K562 (cell line): Measurements from ENCODE around the gene NINL. TPM values are rescaled to one million over a fixed set of nuclear protein-coding genes. Genes with fewer than 3 reads are reported as not detected.

Experiments used
- ATAC-seq: fragments of 200-7000 bp; cut with Tn5 transposase; 3 replicates; pipeline ENCODE4 v1.9.1; 2020; ENCODE audit warnings: moderate library complexity
- BruUV-seq: library from RNA; stranded (reverse); fragments of 400-500 nt; replicated peaks from 2 replicates; lab custom pipeline; 2021; lab: Mats Ljungman, UMichigan
- CTCF ChIA-PET: fragments of 300-600 bp; formaldehyde crosslinking; extraction: SDS; loops from one replicate; lab custom pipeline; 2021; ENCODE audit warnings: low intra/inter-chr PET ratio; lab: Yijun Ruan, JAX
- POLR2A ChIA-PET: fragments of 300-600, 350-650 bp; sonication (Branson Sonifier 250); formaldehyde crosslinking; extraction: SDS; loops from one replicate; lab custom pipeline; 2021; ENCODE audit warnings: antibody characterized with exemption, inconsistent platforms; lab: Yijun Ruan, JAX
- DNase-seq, 4 experiments: peaks; one replicate each; pipeline versions ENCODE4 v3.0.0 to v3.0.0-alpha.2; 2011 to 2018; ENCODE audit warnings: low spot score in 3 of 4, mixed read lengths in 3 of 4; ENCODE audit errors: extremely low read depth in 1 of 4
- FAIRE-seq: peaks from 2 replicates; lab custom pipeline; 2011; peaks lifted over from hg19 to GRCh38; lab: Jason Lieb, UNC
- H2AFZ ChIP-seq: 2 replicates; pipeline ENCODE4 v1.6.0; 2011; ENCODE audit warnings: low read depth, low read length, control low read depth, inconsistent platforms
- H3K27ac ChIP-seq: fragments of 200-600 bp; 3 replicates; pipeline ENCODE4 v1.8.0; 2011; ENCODE audit warnings: low read depth, mild to moderate bottlenecking, control low read depth, inconsistent platforms, low read length, moderate library complexity, mixed read lengths; ENCODE audit errors: extremely low read depth
- H3K27me3 ChIP-seq, 2 experiments: fragments of 300-600 bp in 1 of 2; 2 replicates in 1 of 2; 3 replicates in 1 of 2; pipeline versions ENCODE4 v1.6.0 to v1.8.0; 2011; ENCODE audit warnings: inconsistent platforms in 2 of 2, low read length in 2 of 2, mild to moderate bottlenecking in 1 of 2, mixed read lengths in 1 of 2, moderate library complexity in 1 of 2; ENCODE audit not compliant: control insufficient read depth in 2 of 2, insufficient read depth in 2 of 2
- H3K36me3 ChIP-seq: fragments of 300-600 bp; 3 replicates; pipeline ENCODE4 v1.8.0; 2011; ENCODE audit warnings: mild to moderate bottlenecking, low read length, inconsistent platforms; ENCODE audit not compliant: control insufficient read depth, insufficient read depth
- H3K4me1 ChIP-seq, 2 experiments: fragments of 200-600 bp in 1 of 2; replicated peaks in 1 of 2; 2 replicates in 1 of 2; 3 replicates in 1 of 2; pipeline versions ENCODE4 v1.5.1 to v1.8.0; 2011; ENCODE audit warnings: inconsistent platforms in 2 of 2, low read length in 2 of 2, mild to moderate bottlenecking in 1 of 2, mixed read lengths in 1 of 2, moderate library complexity in 1 of 2; ENCODE audit not compliant: control insufficient read depth in 2 of 2, insufficient read depth in 2 of 2
- H3K4me2 ChIP-seq: 2 replicates; pipeline ENCODE4 v1.6.1; 2011; ENCODE audit warnings: low read length, control low read depth, inconsistent platforms, mixed read lengths; ENCODE audit not compliant: insufficient read depth
- H3K4me3 ChIP-seq: fragments of 200-600 bp; sonication (generic), shearing (Covaris generic); 2 replicates; pipeline ENCODE4 v1.5.1; 2016; ENCODE audit warnings: control low read depth, inconsistent platforms
- H3K79me2 ChIP-seq: fragments of 200-600 bp; 3 replicates; pipeline ENCODE4 v1.8.0; 2011; ENCODE audit warnings: low read length, inconsistent platforms; ENCODE audit not compliant: control insufficient read depth, insufficient read depth
- H3K9ac ChIP-seq, 2 experiments: 2 replicates each; pipeline versions ENCODE4 v1.6.0 to v1.6.1; 2011; ENCODE audit warnings: low read depth in 2 of 2, low read length in 2 of 2, control low read depth in 1 of 2, inconsistent platforms in 1 of 2, mild to moderate bottlenecking in 1 of 2, mixed read lengths in 1 of 2; ENCODE audit not compliant: insufficient read depth in 1 of 2
- H3K9me1 ChIP-seq: one replicate; pipeline ENCODE4 v1.6.0; 2011; ENCODE audit warnings: inconsistent platforms, mild to moderate bottlenecking, low read length, moderate library complexity; ENCODE audit not compliant: control insufficient read depth, insufficient read depth
- H3K9me3 ChIP-seq: replicated peaks from 2 replicates; pipeline ENCODE4 v1.5.1; 2011; ENCODE audit warnings: low read depth, low read length, inconsistent platforms; ENCODE audit not compliant: control insufficient read depth, insufficient read depth
- H4K20me1 ChIP-seq: replicated peaks from 2 replicates; pipeline ENCODE4 v1.6.1; 2011; ENCODE audit warnings: low read length, inconsistent platforms, mixed read lengths; ENCODE audit not compliant: control insufficient read depth, insufficient read depth
- CHD2 ChIP-seq: IDR thresholded peaks from 2 replicates; pipeline ENCODE4 v1.6.1; 2011; ENCODE audit warnings: low read depth, low read length
- FOXJ3 ChIP-seq: sonication (generic); formaldehyde crosslinking; IDR thresholded peaks from 2 replicates; pipeline ENCODE4 v1.4.0; 2020; ENCODE audit warnings: mild to moderate bottlenecking, missing genetic modification reagents
- HMG20B ChIP-seq: fragments of 250-450 bp; sonication (Bioruptor Pico); IDR thresholded peaks from 2 replicates; pipeline ENCODE4 v1.5.0; 2021; ENCODE audit warnings: mild to moderate bottlenecking
- NR2F6 ChIP-seq: fragments of 450-650 bp; formaldehyde crosslinking; IDR thresholded peaks from 2 replicates; pipeline ENCODE4 v1.4.0; 2020; ENCODE audit warnings: mild to moderate bottlenecking
- PURB ChIP-seq: sonication (generic); formaldehyde crosslinking; IDR thresholded peaks from 2 replicates; pipeline ENCODE4 v1.9.0; 2021; ENCODE audit warnings: low read depth, mild to moderate bottlenecking, missing genetic modification reagents
- ZNF140 ChIP-seq: fragments of 250-450 bp; sonication (Bioruptor Pico); IDR thresholded peaks from 2 replicates; pipeline ENCODE4 v1.8.0; 2021; ENCODE audit warnings: moderate library complexity, mild to moderate bottlenecking, inconsistent platforms
- ZNF146 ChIP-seq: IDR thresholded peaks from one replicate; pipeline ENCODE4 v1.6.1; 2018; ENCODE audit warnings: missing compliant biosample characterization; ENCODE audit not compliant: unreplicated experiment
- ZNF780A ChIP-seq: fragments of 250-450 bp; sonication (Bioruptor Pico); IDR thresholded peaks from 2 replicates; pipeline ENCODE4 v1.5.0; 2021; ENCODE audit warnings: mild to moderate bottlenecking
- ZSCAN32 ChIP-seq: fragments of 450-650 bp; formaldehyde crosslinking; IDR thresholded peaks from 2 replicates; pipeline ENCODE4 v1.4.0; 2020; ENCODE audit warnings: mild to moderate bottlenecking, moderate library complexity
- WGBS: fragments of 100-300 bp; shearing (Covaris generic); methylation state at CpG from one replicate; pipeline ENCODE4 v1.1.6; 2016; ENCODE audit warnings: low coverage, mixed read lengths; ENCODE audit not compliant: insufficient coverage; ENCODE audit errors: missing lambda C conversion rate; 5-methylcytosine and 5-hydroxymethylcytosine counted together
- in situ Hi-C: fragments of 300-500 bp; cut with MboI; formaldehyde crosslinking; loops from 4 replicates; pipeline ENCODE4 v1.15.0; 2018; ENCODE audit warnings: inconsistent platforms, mixed read lengths
- intact Hi-C: fragments of 100-400 bp; cut with micrococcal nuclease; formaldehyde crosslinking; loops from 2 replicates; pipeline ENCODE4 v1.14.2; 2022
- polyA plus RNA-seq, 8 experiments: library from polyadenylated mRNA; depleted of rRNA in 4 of 8; stranded (reverse) in 5 of 8; unstranded in 3 of 8; fragments of >200 nt; fragmentation: Nextera tagmentation in 2 of 8; fragmentation: Illumina TruSeq in 1 of 8; extraction: Ambion mirVana in 2 of 8; extraction: Trizol in 1 of 8; gene quantifications; 2 replicates each; pipeline versions ENCODE4 v1.2.1 to v1.2.3, GENCODE V29; 2011 to 2014; ENCODE audit warnings: inconsistent platforms in 1 of 8, missing spikeins in 1 of 8
- total RNA-seq, 7 experiments: library from RNA; depleted of rRNA in 6 of 7; stranded (reverse); fragments of >200 nt in 6 of 7; fragmentation: Illumina TruSeq in 2 of 7; extraction: Trizol in 2 of 7; gene quantifications; 2 replicates each; pipeline versions ENCODE4 v1.2.1 to v1.2.3, GENCODE V29; 2011 to 2021; ENCODE audit warnings: low replicate concordance in 1 of 7
- TF ChIP-seq, protein P1 (sequence below): fragments of 450-650 bp; IDR thresholded peaks from 2 replicates; pipeline ENCODE4 v1.6.1; 2016; ENCODE audit warnings: mild to moderate bottlenecking, moderate library complexity
- TF ChIP-seq, protein P2 (sequence below): IDR thresholded peaks from 2 replicates; pipeline ENCODE4 v1.6.1; 2012; ENCODE audit warnings: low read depth, low read length, improper control_type of control experiment, borderline replicate concordance

The NINL gene
- total and polyA plus RNA-seq, 9 of the 15 experiments (the other 6 are each of a cell fraction or from before 2014, with no cell fraction given), result 0.03 to 0.22 (median 0.05) TPM; not detected in 5

DNA sequence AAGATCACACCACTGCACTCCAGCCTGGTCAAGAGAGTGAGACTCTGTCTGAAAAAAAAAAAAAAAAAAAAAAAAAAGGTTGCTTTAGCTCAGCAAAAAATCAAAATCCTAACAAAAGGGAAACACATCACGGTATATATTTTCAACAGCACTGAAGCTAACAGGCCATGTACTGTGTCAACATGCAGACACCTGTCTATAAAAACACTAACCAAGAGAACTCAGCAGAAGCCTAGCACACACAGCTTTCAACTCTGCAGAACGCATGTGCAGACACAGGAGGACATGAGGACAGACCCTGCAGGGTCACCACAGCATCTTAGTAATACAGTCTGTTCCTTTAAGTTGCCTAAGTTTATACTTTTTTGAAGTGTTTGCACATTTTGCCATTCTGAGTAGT lies 13.5 kb downstream of the NINL start:
- no peak for FAIRE-seq
- Histone ChIP-seq H4K20me1 (no peaks in the 10 kb centered on the region), H3K9me1 (no peaks in the 10 kb centered on the region), H3K27ac (no peak overlapping the region), H3K9ac (no peak overlapping the region), H3K4me2 (no peak overlapping the region), H3K4me1 (no peaks in the 10 kb centered on the region), H3K27me3 (peaks cover 0 to 8% of the 10 kb centered on the region in 2 experiments; a peak in 2 of 5 replicates), H2AFZ (no peak overlapping the region), H3K36me3 (no peaks in the 10 kb centered on the region), H3K79me2 (no peaks in the 10 kb centered on the region), H3K9me3 (no peaks in the 10 kb centered on the region), H3K4me3 (no peak overlapping the region)
- POLR2A ChIA-PET, result no interaction called here
- CTCF ChIA-PET, result no interaction called here
- no TSS peak for BruUV-seq
- 4% methylated on average over 2 of the region's 2 CpGs for WGBS
- intact Hi-C loops (loop anchor here (10.0 kb wide), 1 partner anchor 97 kb away; no protein-coding TSS in a partner anchor), in situ Hi-C loops (no loop called here)
- no peak for DNase-seq
- ATAC-seq, result no peak
- TF ChIP-seq NR2F6 (CRISPR knock-in tag), result no peak
- TF ChIP-seq PURB, result no peak
- TF ChIP-seq ZNF146 (CRISPR knock-in tag), result no peak
- TF ChIP-seq ZNF140 (CRISPR knock-in tag), result no peak
- TF ChIP-seq HMG20B, result no peak
- TF ChIP-seq, protein P1, sequence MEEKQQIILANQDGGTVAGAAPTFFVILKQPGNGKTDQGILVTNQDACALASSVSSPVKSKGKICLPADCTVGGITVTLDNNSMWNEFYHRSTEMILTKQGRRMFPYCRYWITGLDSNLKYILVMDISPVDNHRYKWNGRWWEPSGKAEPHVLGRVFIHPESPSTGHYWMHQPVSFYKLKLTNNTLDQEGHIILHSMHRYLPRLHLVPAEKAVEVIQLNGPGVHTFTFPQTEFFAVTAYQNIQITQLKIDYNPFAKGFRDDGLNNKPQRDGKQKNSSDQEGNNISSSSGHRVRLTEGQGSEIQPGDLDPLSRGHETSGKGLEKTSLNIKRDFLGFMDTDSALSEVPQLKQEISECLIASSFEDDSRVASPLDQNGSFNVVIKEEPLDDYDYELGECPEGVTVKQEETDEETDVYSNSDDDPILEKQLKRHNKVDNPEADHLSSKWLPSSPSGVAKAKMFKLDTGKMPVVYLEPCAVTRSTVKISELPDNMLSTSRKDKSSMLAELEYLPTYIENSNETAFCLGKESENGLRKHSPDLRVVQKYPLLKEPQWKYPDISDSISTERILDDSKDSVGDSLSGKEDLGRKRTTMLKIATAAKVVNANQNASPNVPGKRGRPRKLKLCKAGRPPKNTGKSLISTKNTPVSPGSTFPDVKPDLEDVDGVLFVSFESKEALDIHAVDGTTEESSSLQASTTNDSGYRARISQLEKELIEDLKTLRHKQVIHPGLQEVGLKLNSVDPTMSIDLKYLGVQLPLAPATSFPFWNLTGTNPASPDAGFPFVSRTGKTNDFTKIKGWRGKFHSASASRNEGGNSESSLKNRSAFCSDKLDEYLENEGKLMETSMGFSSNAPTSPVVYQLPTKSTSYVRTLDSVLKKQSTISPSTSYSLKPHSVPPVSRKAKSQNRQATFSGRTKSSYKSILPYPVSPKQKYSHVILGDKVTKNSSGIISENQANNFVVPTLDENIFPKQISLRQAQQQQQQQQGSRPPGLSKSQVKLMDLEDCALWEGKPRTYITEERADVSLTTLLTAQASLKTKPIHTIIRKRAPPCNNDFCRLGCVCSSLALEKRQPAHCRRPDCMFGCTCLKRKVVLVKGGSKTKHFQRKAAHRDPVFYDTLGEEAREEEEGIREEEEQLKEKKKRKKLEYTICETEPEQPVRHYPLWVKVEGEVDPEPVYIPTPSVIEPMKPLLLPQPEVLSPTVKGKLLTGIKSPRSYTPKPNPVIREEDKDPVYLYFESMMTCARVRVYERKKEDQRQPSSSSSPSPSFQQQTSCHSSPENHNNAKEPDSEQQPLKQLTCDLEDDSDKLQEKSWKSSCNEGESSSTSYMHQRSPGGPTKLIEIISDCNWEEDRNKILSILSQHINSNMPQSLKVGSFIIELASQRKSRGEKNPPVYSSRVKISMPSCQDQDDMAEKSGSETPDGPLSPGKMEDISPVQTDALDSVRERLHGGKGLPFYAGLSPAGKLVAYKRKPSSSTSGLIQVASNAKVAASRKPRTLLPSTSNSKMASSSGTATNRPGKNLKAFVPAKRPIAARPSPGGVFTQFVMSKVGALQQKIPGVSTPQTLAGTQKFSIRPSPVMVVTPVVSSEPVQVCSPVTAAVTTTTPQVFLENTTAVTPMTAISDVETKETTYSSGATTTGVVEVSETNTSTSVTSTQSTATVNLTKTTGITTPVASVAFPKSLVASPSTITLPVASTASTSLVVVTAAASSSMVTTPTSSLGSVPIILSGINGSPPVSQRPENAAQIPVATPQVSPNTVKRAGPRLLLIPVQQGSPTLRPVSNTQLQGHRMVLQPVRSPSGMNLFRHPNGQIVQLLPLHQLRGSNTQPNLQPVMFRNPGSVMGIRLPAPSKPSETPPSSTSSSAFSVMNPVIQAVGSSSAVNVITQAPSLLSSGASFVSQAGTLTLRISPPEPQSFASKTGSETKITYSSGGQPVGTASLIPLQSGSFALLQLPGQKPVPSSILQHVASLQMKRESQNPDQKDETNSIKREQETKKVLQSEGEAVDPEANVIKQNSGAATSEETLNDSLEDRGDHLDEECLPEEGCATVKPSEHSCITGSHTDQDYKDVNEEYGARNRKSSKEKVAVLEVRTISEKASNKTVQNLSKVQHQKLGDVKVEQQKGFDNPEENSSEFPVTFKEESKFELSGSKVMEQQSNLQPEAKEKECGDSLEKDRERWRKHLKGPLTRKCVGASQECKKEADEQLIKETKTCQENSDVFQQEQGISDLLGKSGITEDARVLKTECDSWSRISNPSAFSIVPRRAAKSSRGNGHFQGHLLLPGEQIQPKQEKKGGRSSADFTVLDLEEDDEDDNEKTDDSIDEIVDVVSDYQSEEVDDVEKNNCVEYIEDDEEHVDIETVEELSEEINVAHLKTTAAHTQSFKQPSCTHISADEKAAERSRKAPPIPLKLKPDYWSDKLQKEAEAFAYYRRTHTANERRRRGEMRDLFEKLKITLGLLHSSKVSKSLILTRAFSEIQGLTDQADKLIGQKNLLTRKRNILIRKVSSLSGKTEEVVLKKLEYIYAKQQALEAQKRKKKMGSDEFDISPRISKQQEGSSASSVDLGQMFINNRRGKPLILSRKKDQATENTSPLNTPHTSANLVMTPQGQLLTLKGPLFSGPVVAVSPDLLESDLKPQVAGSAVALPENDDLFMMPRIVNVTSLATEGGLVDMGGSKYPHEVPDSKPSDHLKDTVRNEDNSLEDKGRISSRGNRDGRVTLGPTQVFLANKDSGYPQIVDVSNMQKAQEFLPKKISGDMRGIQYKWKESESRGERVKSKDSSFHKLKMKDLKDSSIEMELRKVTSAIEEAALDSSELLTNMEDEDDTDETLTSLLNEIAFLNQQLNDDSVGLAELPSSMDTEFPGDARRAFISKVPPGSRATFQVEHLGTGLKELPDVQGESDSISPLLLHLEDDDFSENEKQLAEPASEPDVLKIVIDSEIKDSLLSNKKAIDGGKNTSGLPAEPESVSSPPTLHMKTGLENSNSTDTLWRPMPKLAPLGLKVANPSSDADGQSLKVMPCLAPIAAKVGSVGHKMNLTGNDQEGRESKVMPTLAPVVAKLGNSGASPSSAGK, result no peak
- TF ChIP-seq, protein P2, sequence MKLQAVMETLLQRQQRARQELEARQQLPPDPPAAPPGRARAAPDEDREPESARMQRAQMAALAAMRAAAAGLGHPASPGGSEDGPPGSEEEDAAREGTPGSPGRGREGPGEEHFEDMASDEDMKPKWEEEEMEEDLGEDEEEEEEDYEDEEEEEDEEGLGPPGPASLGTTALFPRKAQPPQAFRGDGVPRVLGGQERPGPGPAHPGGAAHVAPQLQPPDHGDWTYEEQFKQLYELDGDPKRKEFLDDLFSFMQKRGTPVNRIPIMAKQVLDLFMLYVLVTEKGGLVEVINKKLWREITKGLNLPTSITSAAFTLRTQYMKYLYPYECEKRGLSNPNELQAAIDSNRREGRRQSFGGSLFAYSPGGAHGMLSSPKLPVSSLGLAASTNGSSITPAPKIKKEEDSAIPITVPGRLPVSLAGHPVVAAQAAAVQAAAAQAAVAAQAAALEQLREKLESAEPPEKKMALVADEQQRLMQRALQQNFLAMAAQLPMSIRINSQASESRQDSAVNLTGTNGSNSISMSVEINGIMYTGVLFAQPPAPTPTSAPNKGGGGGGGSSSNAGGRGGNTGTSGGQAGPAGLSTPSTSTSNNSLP, result no peak
- no peak for TF ChIP-seq ZSCAN32 (CRISPR knock-in tag)
- no peak for TF ChIP-seq CHD2
- no peak for TF ChIP-seq FOXJ3 (CRISPR knock-in tag)
- no peak for TF ChIP-seq ZNF780A
